K562 (cell line): Measurements from ENCODE around the gene SIRPA. TPM values are rescaled to one million over a fixed set of nuclear protein-coding genes. Genes with fewer than 3 reads are reported as not detected.
A peak's percentile ranks its signal among the peaks of the same experiment; 100 is the strongest.

Source experiments
- ASH1L ChIP-seq: fragments of 450-650 bp; IDR thresholded peaks from 2 replicates; pipeline ENCODE4 v1.6.1; 2018; ENCODE audit warnings: borderline replicate concordance, mild to moderate bottlenecking, low read depth; ENCODE audit not compliant: partially characterized antibody
- BMI1 ChIP-seq: fragments of 150-350 bp; IDR thresholded peaks from 2 replicates; pipeline ENCODE4 v1.6.1; 2014; ENCODE audit warnings: low read length
- GABPA ChIP-seq: fragments of 200-800 bp; sonication (Bioruptor generic); conservative IDR thresholded peaks from 2 replicates; pipeline ENCODE4 v1.6.1; 2016; ENCODE audit warnings: low read depth, missing genetic modification characterization, missing compliant biosample characterization
- GATAD2B ChIP-seq: fragments of 450-650 bp; IDR thresholded peaks from 2 replicates; pipeline ENCODE4 v1.6.1; 2017; ENCODE audit warnings: mild to moderate bottlenecking, borderline replicate concordance
- HDAC6 ChIP-seq: IDR thresholded peaks from 2 replicates; pipeline ENCODE4 v1.6.1; 2012; ENCODE audit warnings: low read depth, mild to moderate bottlenecking, control low read depth, inconsistent platforms, low read length, moderate library complexity
- NBN ChIP-seq: fragments of 450-650 bp; IDR thresholded peaks from 2 replicates; pipeline ENCODE4 v1.6.1; 2016; ENCODE audit warnings: low read depth, mild to moderate bottlenecking
- NCOA6 ChIP-seq: fragments of 450-650 bp; IDR thresholded peaks from 2 replicates; pipeline ENCODE4 v1.6.1; 2017; ENCODE audit warnings: mild to moderate bottlenecking
- NFRKB ChIP-seq: fragments of 450-650 bp; IDR thresholded peaks from 2 replicates; pipeline ENCODE4 v1.6.1; 2016; ENCODE audit warnings: low read depth
- NUFIP1 ChIP-seq: fragments of 450-650 bp; IDR thresholded peaks from 2 replicates; pipeline ENCODE4 v1.6.1; 2018; ENCODE audit not compliant: partially characterized antibody
- PHF20 ChIP-seq: fragments of 450-650 bp; IDR thresholded peaks from 2 replicates; pipeline ENCODE4 v1.6.1; 2018; ENCODE audit not compliant: partially characterized antibody
- RBM17 ChIP-seq: fragments of 200-400 bp; formaldehyde crosslinking; IDR thresholded peaks from 2 replicates; pipeline ENCODE4 v1.6.1; 2017; ENCODE audit warnings: low read depth, mild to moderate bottlenecking, low read length, borderline replicate concordance
- SIX5 ChIP-seq, 2 experiments: IDR thresholded peaks; 2 replicates each; pipeline ENCODE4 v1.6.1; 2011; ENCODE audit warnings: low read length in 2 of 2, borderline replicate concordance in 1 of 2, low read depth in 1 of 2, mild to moderate bottlenecking in 1 of 2, moderate library complexity in 1 of 2; ENCODE audit not compliant: insufficient read depth in 1 of 2
- TARDBP ChIP-seq: fragments of 450-650 bp; IDR thresholded peaks from 2 replicates; pipeline ENCODE4 v1.6.1; 2016
- ZKSCAN1 ChIP-seq: fragments of 150-350 bp; IDR thresholded peaks from 2 replicates; pipeline ENCODE4 v1.6.1; 2016; ENCODE audit warnings: low read depth, low read length
- ZNF146 ChIP-seq: IDR thresholded peaks from one replicate; pipeline ENCODE4 v1.6.1; 2018; ENCODE audit warnings: missing compliant biosample characterization; ENCODE audit not compliant: unreplicated experiment
- ZNF280B ChIP-seq: fragments of 250-450 bp; sonication (Bioruptor Pico); IDR thresholded peaks from 2 replicates; pipeline ENCODE4 v1.5.1; 2021; ENCODE audit warnings: mild to moderate bottlenecking
- ZNF354B ChIP-seq: fragments of 250-450 bp; sonication (Bioruptor Pico); IDR thresholded peaks from 2 replicates; pipeline ENCODE4 v1.4.0; 2020
- ZNF75A ChIP-seq: fragments of 450-650 bp; formaldehyde crosslinking; IDR thresholded peaks from 2 replicates; pipeline ENCODE4 v1.4.0; 2020; ENCODE audit warnings: mild to moderate bottlenecking
- ZNF778 ChIP-seq: fragments of 450-650 bp; formaldehyde crosslinking; IDR thresholded peaks from 2 replicates; pipeline ENCODE4 v1.4.0; 2020; ENCODE audit warnings: mild to moderate bottlenecking, moderate library complexity
- ZZZ3 ChIP-seq: fragments of 450-650 bp; IDR thresholded peaks from 2 replicates; pipeline ENCODE4 v1.6.1; 2016; ENCODE audit warnings: antibody characterized with exemption, mild to moderate bottlenecking, moderate library complexity
- polyA plus RNA-seq, 8 experiments: library from polyadenylated mRNA; depleted of rRNA in 4 of 8; stranded (reverse) in 5 of 8; unstranded in 3 of 8; fragments of >200 nt; fragmentation: Nextera tagmentation in 2 of 8; fragmentation: Illumina TruSeq in 1 of 8; extraction: Ambion mirVana in 2 of 8; extraction: Trizol in 1 of 8; gene quantifications; 2 replicates each; pipeline versions ENCODE4 v1.2.1 to v1.2.3, GENCODE V29; 2011 to 2014; ENCODE audit warnings: inconsistent platforms in 1 of 8, missing spikeins in 1 of 8
- total RNA-seq, 7 experiments: library from RNA; depleted of rRNA in 6 of 7; stranded (reverse); fragments of >200 nt in 6 of 7; fragmentation: Illumina TruSeq in 2 of 7; extraction: Trizol in 2 of 7; gene quantifications; 2 replicates each; pipeline versions ENCODE4 v1.2.1 to v1.2.3, GENCODE V29; 2011 to 2021; ENCODE audit warnings: low replicate concordance in 1 of 7
- TF ChIP-seq, protein P1 (sequence below), 3 experiments: IDR thresholded peaks in 2 of 3; conservative IDR thresholded peaks in 1 of 3; 2 replicates each; pipeline ENCODE4 v1.5.1; 2011 to 2012; ENCODE audit warnings: low read length in 3 of 3, mild to moderate bottlenecking in 3 of 3, control low read depth in 2 of 3, improper control_type of control experiment in 1 of 3, inconsistent platforms in 1 of 3, low read depth in 1 of 3, mixed read lengths in 1 of 3, moderate library complexity in 1 of 3; ENCODE audit not compliant: insufficient read depth in 2 of 3
- TF ChIP-seq, protein P2 (sequence below): sonication (generic); formaldehyde crosslinking; IDR thresholded peaks from 2 replicates; pipeline ENCODE4 v1.8.0; 2022; ENCODE audit warnings: mild to moderate bottlenecking, missing genetic modification reagents

The SIRPA gene
- total and polyA plus RNA-seq, 9 of the 15 experiments (the other 6 are each of a cell fraction or from before 2014, with no cell fraction given) = 0.01 to 0.40 (median 0.11) TPM; not detected in 2

DNA sequence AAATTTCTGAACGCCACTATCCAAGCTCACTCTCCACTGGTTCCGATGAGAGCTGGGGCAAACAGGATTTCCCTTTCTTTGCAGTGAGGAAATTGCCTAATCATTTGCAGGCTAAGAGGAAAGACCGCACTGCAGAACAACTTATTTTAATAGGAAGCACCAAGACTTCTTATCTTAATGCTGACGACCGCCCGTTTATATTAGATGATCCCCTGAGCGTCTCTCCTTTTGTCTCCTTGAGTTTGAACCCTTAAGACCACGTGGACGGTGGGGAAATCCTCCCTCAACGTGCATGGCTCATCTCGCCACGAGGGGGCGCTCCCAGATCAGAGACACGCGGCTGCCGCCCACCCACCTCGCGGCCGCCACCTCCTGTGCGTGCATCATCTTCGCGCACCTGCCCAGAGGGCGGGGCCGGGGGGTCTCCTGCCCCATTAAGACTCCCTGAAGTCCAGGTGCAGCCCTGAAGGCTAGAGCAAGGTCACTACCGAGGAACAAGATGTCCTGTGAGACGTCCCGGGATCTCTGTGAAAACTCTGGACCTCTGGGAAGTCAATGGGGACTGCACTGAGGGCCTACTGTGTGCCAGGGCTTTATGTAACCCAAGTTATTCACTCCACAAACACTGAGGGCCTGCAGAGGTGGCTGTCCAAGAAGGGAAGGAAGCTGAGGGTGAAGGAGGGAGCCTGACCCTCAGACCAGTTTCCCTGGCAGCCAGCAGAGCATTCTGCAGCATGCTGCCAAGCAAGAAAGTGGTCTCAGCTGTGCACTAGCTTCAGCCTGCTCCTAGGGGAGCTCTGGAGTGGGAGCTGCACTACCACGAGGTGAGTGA lies 70.5 kb downstream of the SIRPA start (continued):
- TF ChIP-seq, protein P1, sequence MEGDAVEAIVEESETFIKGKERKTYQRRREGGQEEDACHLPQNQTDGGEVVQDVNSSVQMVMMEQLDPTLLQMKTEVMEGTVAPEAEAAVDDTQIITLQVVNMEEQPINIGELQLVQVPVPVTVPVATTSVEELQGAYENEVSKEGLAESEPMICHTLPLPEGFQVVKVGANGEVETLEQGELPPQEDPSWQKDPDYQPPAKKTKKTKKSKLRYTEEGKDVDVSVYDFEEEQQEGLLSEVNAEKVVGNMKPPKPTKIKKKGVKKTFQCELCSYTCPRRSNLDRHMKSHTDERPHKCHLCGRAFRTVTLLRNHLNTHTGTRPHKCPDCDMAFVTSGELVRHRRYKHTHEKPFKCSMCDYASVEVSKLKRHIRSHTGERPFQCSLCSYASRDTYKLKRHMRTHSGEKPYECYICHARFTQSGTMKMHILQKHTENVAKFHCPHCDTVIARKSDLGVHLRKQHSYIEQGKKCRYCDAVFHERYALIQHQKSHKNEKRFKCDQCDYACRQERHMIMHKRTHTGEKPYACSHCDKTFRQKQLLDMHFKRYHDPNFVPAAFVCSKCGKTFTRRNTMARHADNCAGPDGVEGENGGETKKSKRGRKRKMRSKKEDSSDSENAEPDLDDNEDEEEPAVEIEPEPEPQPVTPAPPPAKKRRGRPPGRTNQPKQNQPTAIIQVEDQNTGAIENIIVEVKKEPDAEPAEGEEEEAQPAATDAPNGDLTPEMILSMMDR (IDR thresholded peaks at IDR 0.05 in 2 of 3, conservative IDR thresholded peaks at IDR 0.05 in 1 of 3; ENCODE audit: insufficient read depth in 2 of 3, low read depth in 1 of 3, low read length in 3 of 3) = peak; percentile 78 to 92 (median 80)
- TF ChIP-seq ZKSCAN1 = 0 out of 2 replicates have a peak, but pooled peaks have one; percentile 47
- no peak for TF ChIP-seq ZZZ3
- TF ChIP-seq HDAC6 = no peak
- TF ChIP-seq ZNF354B (CRISPR knock-in tag) = no peak
- TF ChIP-seq NCOA6 = no peak
- TF ChIP-seq RBM17 = no peak
- no peak for TF ChIP-seq SIX5 (IDR thresholded peaks at IDR 0.05; ENCODE audit: borderline replicate concordance in 1 of 2, insufficient read depth in 1 of 2, low read depth in 1 of 2, low read length in 2 of 2)
- no peak for TF ChIP-seq ZNF280B (CRISPR knock-in tag)
- TF ChIP-seq ZNF778 (CRISPR knock-in tag) = no peak
- TF ChIP-seq ZNF146 (CRISPR knock-in tag) = no peak
- no peak for TF ChIP-seq BMI1
- TF ChIP-seq GABPA (tag) = no peak
- no peak for TF ChIP-seq ZNF75A (CRISPR knock-in tag)
- no peak for TF ChIP-seq GATAD2B
- TF ChIP-seq, protein P2, sequence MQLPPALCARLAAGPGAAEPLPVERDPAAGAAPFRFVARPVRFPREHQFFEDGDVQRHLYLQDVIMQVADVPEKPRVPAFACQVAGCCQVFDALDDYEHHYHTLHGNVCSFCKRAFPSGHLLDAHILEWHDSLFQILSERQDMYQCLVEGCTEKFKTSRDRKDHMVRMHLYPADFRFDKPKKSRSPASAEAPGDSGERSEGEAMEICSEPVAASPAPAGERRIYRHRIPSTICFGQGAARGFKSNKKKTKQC (CRISPR knock-in tag) = no peak
- TF ChIP-seq PHF20 = no peak
- TF ChIP-seq NBN = no peak
- TF ChIP-seq TARDBP = no peak
- TF ChIP-seq ASH1L = no peak
- TF ChIP-seq NFRKB = no peak
- no peak for TF ChIP-seq NUFIP1
